Ascending aorta (tissue), 2 donors: ENCODE measurements around the gene MOGAT3. TPM values are rescaled to one million over a fixed set of nuclear protein-coding genes. Genes with fewer than 3 reads are reported as not detected.

ENCODE experiments used
- DNase-seq, 2 donors: peaks; one replicate each; pipeline ENCODE4 v3.0.0-alpha.2; 2019; ENCODE audit warnings: low spot score in 2 of 2
- H3K27ac ChIP-seq, 2 donors: fragments of 200-600 bp; sonication (generic); one replicate each; pipeline ENCODE4 v1.5.1; 2016 to 2017; ENCODE audit warnings: mild to moderate bottlenecking in 1 of 2
- H3K27me3 ChIP-seq: fragments of 200-600 bp; sonication (generic); one replicate; pipeline ENCODE4 v1.5.1; 2017
- H3K36me3 ChIP-seq, 2 donors: fragments of 200-600 bp; sonication (generic); one replicate each; pipeline ENCODE4 v1.5.1; 2016
- H3K4me1 ChIP-seq, 2 donors: fragments of 200-600 bp; sonication (generic); one replicate each; pipeline ENCODE4 v1.5.1; 2016 to 2017; ENCODE audit warnings: mild to moderate bottlenecking in 1 of 2
- H3K4me3 ChIP-seq, 2 donors: fragments of 200-600 bp; sonication (generic); one replicate each; pipeline ENCODE4 v1.5.1; 2016 to 2017; ENCODE audit warnings: mild to moderate bottlenecking in 1 of 2
- H3K9me3 ChIP-seq, 2 donors: fragments of 200-600 bp; sonication (generic); one replicate each; pipeline ENCODE4 v1.5.1; 2016
- CTCF ChIP-seq, 3 experiments: fragments of 200-600 bp in 2 of 3; fragments of 450-650 bp in 1 of 3; sonication (generic) in 2 of 3; IDR thresholded peaks; one replicate each; pipeline ENCODE4 v1.5.1; 2016 to 2019; ENCODE audit warnings: antibody characterized with exemption in 3 of 3, mild to moderate bottlenecking in 1 of 3, moderate library complexity in 1 of 3
- intact Hi-C: fragments of 100-400 bp; cut with DNase I; formaldehyde crosslinking; loops from one replicate; pipeline ENCODE4 v1.15.1; 2023
- total RNA-seq: library from RNA; depleted of rRNA; stranded (reverse); fragments of >200 nt; gene quantifications from one replicate; pipeline ENCODE4 v1.1.0, GENCODE V29; 2016

The MOGAT3 gene
- total RNA-seq, 1 donor from 2014 or later = not detected

GRCh38 chr7:101243646-101244374 is 43.0 kb upstream of the MOGAT3 start:
- intact Hi-C loops = loop anchor here (1.0 to 10.0 kb wide), 7 partner anchors 8 to 1329 kb away; partner anchors contain the start of genes POP7, PPP1R35, TRIM4 and UFSP1
- no peak for DNase-seq
- Histone ChIP-seq H3K36me3 (peaks cover 22% of the 10 kb centered on the region in 2 donors), H3K4me1 (peaks cover 0 to 14% of the 10 kb centered on the region in 2 donors), H3K27me3 (no peaks in the 10 kb centered on the region), H3K4me3 (peak overlapping the region; percentile 77 to 94), H3K27ac (peak overlapping the region; percentile 95 to 97), H3K9me3 (no peaks in the 10 kb centered on the region)
- TF ChIP-seq CTCF (IDR thresholded peaks at IDR 0.05) = no peak

DNA sequence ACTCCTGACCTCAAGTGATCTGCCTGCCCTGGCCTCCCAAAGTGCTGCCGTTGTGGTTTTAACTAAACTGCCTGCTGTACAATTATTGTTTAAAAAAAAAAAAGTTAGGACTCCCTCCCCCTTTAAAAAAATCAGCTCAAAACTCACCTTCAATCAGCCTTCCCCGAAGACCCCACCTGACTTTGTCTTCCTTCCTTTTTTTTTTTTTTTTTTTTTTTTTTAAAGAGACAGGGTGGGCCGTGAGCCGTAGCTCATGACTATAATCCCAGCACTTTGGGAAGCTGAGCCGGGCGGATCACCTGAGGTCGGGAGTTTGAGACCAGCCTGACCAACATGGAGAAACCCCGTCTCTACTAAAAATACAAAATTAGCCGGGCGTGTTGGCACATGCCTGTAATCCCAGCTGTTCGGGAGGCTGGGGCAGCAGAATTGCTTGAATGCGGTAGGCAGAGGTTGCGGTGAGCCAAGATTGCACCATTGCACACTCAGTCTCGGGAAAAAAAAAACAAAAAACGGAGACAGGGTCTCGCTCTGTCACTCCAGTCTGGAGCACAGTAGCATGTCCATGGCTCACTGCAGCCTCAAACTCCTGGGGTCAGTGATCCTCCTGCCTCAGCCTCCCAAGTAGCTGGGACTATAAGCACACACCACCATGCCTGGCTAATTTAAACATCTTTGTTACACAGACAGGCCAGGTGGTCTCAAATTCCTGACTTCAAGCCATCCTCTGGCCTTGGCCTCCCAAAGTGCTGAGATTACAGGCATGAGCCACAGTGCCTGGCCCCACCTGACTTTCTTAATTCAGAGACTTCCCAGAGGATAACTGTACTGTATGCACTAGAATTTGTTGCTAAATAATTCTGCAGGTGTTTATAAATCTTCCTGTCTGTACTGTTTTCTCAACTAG is 40.9 kb upstream of the MOGAT3 start:
- intact Hi-C loops = loop anchor here (10.0 kb wide), 4 partner anchors 357 to 1327 kb away; partner anchors contain the start of genes POP7, PPP1R35, TRIM4 and UFSP1
- TF ChIP-seq CTCF (IDR thresholded peaks at IDR 0.05) = no peak
- Histone ChIP-seq H3K4me1 (peaks cover 0 to 19% of the 10 kb centered on the region in 2 donors), H3K36me3 (peaks cover 27 to 38% of the 10 kb centered on the region in 2 donors), H3K4me3 (no peak overlapping the region), H3K27me3 (no peaks in the 10 kb centered on the region), H3K27ac (no peak overlapping the region), H3K9me3 (no peaks in the 10 kb centered on the region)
- DNase-seq = no peak

- no peak for DNase-seq
- no peak overlapping the region for H3K27ac ChIP-seq
- H3K27me3 ChIP-seq = no peaks in the 10 kb centered on the region
- H3K4me1 ChIP-seq = peaks cover 0 to 19% of the 10 kb centered on the region in 2 donors
- H3K36me3 ChIP-seq = peaks cover 27 to 41% of the 10 kb centered on the region in 2 donors
- TF ChIP-seq CTCF (IDR thresholded peaks at IDR 0.05) = no peak
- no peak overlapping the region for H3K4me3 ChIP-seq
- no peaks in the 10 kb centered on the region for H3K9me3 ChIP-seq
- intact Hi-C loops = loop anchor here (10.0 kb wide), 4 partner anchors 356 to 1326 kb away; partner anchors contain the start of genes POP7, PPP1R35, TRIM4 and UFSP1
These were observed 40.2 kb upstream of the MOGAT3 start for GRCh38 chr7:101241015-101241363.

GRCh38 chr7:101240226-101241014 is 39.6 kb upstream of the MOGAT3 start:
- no peak for TF ChIP-seq CTCF (IDR thresholded peaks at IDR 0.05)
- Histone ChIP-seq H3K27ac (no peak overlapping the region), H3K4me3 (no peak overlapping the region), H3K36me3 (peaks cover 27 to 41% of the 10 kb centered on the region in 2 donors), H3K27me3 (no peaks in the 10 kb centered on the region), H3K4me1 (peaks cover 0 to 14% of the 10 kb centered on the region in 2 donors), H3K9me3 (no peaks in the 10 kb centered on the region)
- no peak for DNase-seq
- intact Hi-C loops = loop anchor here (10.0 kb wide), 4 partner anchors 356 to 1326 kb away; partner anchors contain the start of genes POP7, PPP1R35, TRIM4 and UFSP1

- TF ChIP-seq CTCF (IDR thresholded peaks at IDR 0.05) = no peak
- no peaks in the 10 kb centered on the region for H3K9me3 ChIP-seq
- intact Hi-C loops = loop anchor here (10.0 kb wide), 4 partner anchors 355 to 1325 kb away; partner anchors contain the start of genes POP7, PPP1R35, TRIM4 and UFSP1
- H3K27ac ChIP-seq = peak overlapping the region; percentile 46 to 67
- H3K27me3 ChIP-seq = no peaks in the 10 kb centered on the region
- no peak for DNase-seq
- H3K36me3 ChIP-seq = peaks cover 27 to 41% of the 10 kb centered on the region in 2 donors
- H3K4me1 ChIP-seq = peaks cover 0 to 10% of the 10 kb centered on the region in 2 donors
- no peak overlapping the region for H3K4me3 ChIP-seq
These were observed 39.0 kb upstream of the MOGAT3 start for GRCh38 chr7:101239951-101240220.
